ENCODE results near the gene PARVG.

The PARVG gene

GRCh38 chr22:44181033-44181911 lies 547 bp downstream of the PARVG start:
- peak; percentile 45 to 60 (median 49) for DNase-seq (ENCODE audit: low read depth in 3 of 3)

- DNase-seq (ENCODE audit: low read depth in 3 of 3): no peak
These were observed 1.3 kb downstream of the PARVG start for GRCh38 chr22:44181912-44182587.

GRCh38 chr22:44182588-44183286 lies 2.0 kb downstream of the PARVG start:
- DNase-seq (ENCODE audit: low read depth in 3 of 3): peak in 1 of 3 experiments; percentile 20

- DNase-seq (ENCODE audit: low read depth in 3 of 3): no peak
These were observed 2.5 kb downstream of the PARVG start for GRCh38 chr22:44183287-44183588.

GRCh38 chr22:44184006-44184405 lies 3.3 kb downstream of the PARVG start:
- no peak for DNase-seq (ENCODE audit: low read depth in 3 of 3)

- no peak for DNase-seq (ENCODE audit: low read depth in 3 of 3)
These were observed 4.8 kb downstream of the PARVG start for GRCh38 chr22:44185237-44186120.

- DNase-seq (ENCODE audit: low read depth in 3 of 3): no peak
These were observed 5.4 kb downstream of the PARVG start for GRCh38 chr22:44186121-44186510.

- no peak for DNase-seq (ENCODE audit: low read depth in 3 of 3)
These were observed 6.0 kb downstream of the PARVG start for GRCh38 chr22:44186737-44187136.

- no peak for DNase-seq (ENCODE audit: low read depth in 3 of 3)
These were observed 7.0 kb downstream of the PARVG start for GRCh38 chr22:44187652-44188230.

- DNase-seq (ENCODE audit: low read depth in 3 of 3): no peak
These were observed 7.6 kb downstream of the PARVG start for GRCh38 chr22:44188316-44188715.

- no peak for DNase-seq (ENCODE audit: low read depth in 3 of 3)
These were observed 8.4 kb downstream of the PARVG start for GRCh38 chr22:44188986-44189630.

- no peak for DNase-seq (ENCODE audit: low read depth in 3 of 3)
These were observed 9.8 kb downstream of the PARVG start for GRCh38 chr22:44190381-44190976.

- DNase-seq (ENCODE audit: low read depth in 3 of 3): no peak
These were observed 10.3 kb downstream of the PARVG start for GRCh38 chr22:44191036-44191454.

- no peak for DNase-seq (ENCODE audit: low read depth in 3 of 3)
These were observed 11.5 kb downstream of the PARVG start for GRCh38 chr22:44192098-44192815.

GRCh38 chr22:44192816-44193534 lies 12.2 kb downstream of the PARVG start:
- DNase-seq (ENCODE audit: low read depth in 3 of 3): no peak

GRCh38 chr22:44193535-44193891 lies 12.8 kb downstream of the PARVG start:
- no peak for DNase-seq (ENCODE audit: low read depth in 3 of 3)

- DNase-seq (ENCODE audit: low read depth in 3 of 3): no peak
These were observed 13.8 kb downstream of the PARVG start for GRCh38 chr22:44194569-44194968.

GRCh38 chr22:44195189-44195871 lies 14.6 kb downstream of the PARVG start:
- no peak for DNase-seq (ENCODE audit: low read depth in 3 of 3)

- DNase-seq (ENCODE audit: low read depth in 3 of 3): no peak
These were observed 15.5 kb downstream of the PARVG start for GRCh38 chr22:44196241-44196640.
